Measurements from ENCODE around the gene BTBD6.

The BTBD6 gene

DNA sequence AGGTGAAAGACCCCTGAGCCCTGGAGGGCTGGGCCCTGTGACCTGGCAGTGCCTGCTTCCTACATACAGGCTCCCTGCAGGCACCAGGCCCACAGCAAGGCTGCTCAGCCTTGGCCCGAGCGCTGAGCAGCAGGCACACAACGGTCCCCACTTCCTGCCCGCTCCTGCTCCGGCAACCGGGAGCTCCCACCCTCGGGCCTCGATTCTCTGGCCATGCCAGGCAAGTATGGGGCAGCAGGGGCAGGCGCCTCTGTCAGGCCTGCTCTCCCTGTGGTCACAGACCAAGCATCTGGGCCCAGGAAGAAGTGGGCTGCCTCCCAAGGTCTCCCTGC, 36.6 kb upstream of the BTBD6 start:
- DNase-seq, result no peak

DNA sequence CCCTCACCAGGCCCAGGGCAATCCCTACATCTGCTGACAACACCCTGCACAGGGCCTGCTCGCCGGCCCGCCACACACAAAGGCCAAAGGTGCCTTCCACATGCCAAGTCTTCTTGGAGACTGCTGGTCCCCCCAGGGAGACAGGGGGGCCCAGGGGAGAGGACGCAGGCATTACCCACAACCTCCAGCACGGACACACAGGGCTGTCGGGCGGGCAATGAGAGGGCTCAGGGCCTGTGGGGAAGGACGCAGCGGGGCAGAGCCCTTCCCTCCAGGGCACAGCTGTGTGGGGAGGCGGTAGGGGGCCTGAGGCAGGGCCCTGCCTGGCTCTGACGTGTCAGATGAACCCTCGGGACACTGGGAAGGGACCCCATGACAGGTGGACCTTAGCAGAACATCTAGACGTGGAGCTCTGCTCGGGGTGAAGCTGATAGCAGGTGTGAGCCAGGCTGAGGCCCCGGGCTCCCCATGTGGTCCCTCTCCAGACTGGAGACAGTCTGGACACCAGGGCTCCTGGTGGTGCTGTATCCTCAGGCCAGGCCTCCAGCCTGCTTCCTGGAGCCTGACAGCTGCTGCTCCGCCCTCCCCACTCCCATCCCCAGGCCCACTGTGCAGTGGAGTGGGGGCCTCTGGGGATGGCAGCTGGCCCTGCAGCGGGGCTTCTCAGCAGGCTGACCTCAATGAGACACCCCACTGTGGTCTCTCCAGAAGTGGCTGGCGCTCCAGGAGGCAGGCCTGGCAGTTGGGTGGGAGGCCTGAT, 35.6 kb upstream of the BTBD6 start:
- peak; percentile 92 to 97 for DNase-seq

GRCh38 chr14:105213361-105213760, 35.0 kb upstream of the BTBD6 start:
- DNase-seq, result peak in 1 of 2 experiments; percentile 65

DNA sequence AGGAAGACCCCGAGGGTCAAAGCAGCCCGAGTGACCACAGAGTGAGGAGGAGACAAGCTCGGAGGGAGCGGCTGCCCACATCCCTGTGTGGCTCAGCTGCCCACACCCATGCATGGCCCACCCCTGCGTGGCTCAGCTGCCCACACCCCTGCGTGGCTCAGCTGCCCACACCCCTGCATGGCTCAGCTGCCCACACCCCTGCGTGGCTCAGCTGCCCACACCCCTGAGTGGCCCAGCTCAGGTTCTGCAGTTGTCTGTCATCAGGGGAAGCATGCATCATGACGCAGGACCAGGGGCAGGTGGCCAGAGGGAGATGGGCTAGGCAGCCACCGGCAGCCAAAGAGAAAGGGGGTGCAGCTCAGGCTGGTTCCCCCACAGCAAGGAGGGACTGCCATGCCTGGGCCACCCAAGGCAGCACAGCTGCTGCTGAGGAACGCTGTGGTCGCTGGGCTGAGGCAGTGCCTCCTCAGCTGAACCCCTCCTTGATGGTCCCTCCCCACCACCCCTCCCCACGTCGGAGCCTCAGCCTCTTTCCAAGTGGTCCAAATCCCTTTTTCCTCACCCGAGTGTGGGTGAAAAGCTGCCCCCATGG, 33.9 kb upstream of the BTBD6 start:
- DNase-seq, result no peak

DNA sequence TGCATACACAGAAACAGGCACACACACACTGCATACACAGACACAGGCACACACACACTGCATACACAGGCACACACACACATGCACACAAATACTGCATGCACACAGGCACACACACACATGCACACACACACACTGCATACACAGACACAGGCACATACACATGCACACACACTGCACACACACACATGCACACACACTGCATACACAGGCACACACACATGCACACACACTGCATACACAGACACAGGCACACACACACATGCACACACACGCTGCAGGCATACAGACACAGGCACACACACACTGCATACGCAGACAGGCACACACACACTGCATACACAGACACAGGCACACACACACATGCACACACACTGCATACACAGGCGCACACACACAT, 32.7 kb upstream of the BTBD6 start:
- DNase-seq, result no peak

GRCh38 chr14:105216490-105217247, 31.7 kb upstream of the BTBD6 start:
- no peak for DNase-seq

DNA sequence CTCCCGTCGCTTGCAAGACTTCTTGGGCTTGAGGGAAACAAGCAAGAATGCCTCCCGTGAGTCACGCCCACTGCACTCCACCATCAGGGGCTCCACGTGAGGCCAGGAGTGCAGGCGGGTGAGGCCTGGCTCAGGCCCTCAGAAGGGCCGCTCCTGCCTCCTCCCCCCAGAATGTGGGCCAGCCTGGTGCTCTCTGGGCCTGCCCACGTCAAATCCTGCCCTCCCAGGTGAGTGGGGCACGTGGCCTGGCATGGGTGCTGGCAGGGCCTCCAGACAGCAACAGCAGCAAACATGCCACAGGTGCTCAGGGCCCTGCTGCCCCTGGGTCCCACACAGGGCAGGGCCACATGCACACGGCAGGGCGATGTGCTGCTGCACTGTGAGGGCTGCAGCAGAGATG, 30.6 kb upstream of the BTBD6 start:
- no peak for DNase-seq

DNA sequence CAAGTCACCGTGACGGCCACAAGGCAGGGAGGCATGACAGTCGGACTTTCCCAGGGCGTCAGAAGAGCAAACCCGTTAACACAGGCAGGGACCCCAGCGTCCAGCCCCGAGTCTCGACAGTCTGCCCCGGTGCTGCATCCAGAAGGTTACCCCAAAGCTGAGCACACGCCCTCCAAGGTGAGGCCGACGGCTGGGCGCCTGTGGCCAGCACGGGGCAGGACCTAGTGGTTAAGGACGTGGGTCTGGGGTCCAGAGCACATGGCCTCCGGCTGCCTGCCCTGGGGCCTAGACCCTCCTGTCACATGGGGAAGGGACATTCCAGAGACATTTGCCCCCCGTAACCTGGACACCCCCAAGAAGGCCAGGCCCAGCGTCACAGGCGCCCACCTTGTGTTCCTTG, 29.7 kb upstream of the BTBD6 start:
- no peak for DNase-seq

- no peak for DNase-seq
Measured at GRCh38 chr14:105219043-105219612, 29.2 kb upstream of the BTBD6 start.

DNA sequence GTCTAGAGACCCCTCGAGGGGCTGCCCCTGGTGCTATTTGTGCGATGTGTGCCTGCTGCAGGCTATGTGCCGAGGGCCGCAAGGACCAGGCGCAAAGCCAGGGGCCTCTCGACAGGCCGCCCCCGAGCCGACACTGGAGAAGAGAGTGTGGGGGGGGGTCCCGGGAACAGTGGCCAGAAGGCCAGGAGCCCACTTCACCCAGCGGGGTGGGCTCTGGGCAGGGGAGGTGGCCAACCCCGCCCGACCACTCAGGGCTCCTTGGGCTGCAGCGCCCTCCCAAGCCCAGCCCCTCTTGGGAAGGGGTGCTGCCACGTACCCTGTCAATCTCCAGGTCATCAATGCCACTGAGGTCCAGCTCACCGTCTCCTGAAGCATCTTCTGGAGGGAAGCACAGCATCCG, 28.6 kb upstream of the BTBD6 start:
- no peak for DNase-seq

GRCh38 chr14:105220699-105221597, 27.4 kb upstream of the BTBD6 start:
- DNase-seq, result no peak

DNA sequence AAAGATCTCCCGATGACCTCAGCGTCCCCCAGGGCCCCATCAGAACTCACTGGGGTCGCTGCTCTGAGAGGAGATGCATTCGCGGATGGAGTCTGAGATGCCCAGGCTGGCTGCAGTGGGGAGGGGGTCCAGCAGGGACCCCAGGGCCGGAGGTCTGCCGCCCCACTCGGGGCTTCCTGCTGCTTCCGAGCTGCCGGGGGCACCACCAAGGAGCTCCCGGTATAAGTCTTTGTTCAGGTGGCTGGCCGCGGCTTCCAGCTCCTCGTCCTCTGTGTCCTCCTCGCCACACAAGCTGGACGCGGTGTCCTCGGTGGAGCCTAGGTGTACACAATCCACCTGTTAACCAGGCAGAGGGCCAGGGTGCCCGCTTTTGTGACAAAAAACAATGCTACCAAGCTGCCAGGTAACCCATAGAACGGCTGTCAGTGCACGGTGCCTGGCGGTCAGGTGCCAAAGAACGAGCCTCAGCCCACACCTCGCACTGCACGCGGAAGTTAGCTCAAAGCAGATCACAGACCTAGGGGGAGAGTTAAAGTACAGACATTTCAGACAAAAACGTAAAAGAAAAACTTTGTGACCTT, 26.6 kb upstream of the BTBD6 start:
- DNase-seq, result no peak

GRCh38 chr14:105223260-105223659, 25.1 kb upstream of the BTBD6 start:
- no peak for DNase-seq

GRCh38 chr14:105223770-105224544, 24.4 kb upstream of the BTBD6 start:
- no peak for DNase-seq

- no peak for DNase-seq
Measured at GRCh38 chr14:105224845-105225570, 23.3 kb upstream of the BTBD6 start.

- DNase-seq, result no peak
Measured at GRCh38 chr14:105226198-105226597, 22.1 kb upstream of the BTBD6 start.

DNA sequence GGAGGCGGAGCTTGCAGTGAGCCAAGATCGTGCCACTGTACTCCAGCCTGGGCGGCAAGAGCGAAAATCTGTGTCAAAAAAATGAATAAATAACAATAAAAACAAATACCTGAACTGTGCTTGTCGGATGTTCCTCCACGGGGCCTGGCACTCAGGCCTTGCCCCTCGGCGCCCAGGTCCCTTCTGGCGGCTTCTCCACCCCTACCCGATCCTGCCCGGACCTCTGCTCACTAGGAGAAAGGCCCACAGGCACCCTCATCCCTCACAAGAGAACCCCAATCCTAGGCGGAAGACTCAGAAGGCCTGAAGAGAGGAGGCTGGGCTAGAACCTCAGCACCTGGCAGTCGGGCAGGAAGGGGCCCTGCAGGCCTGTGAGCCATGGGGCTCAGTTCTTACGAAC, 21.0 kb upstream of the BTBD6 start:
- DNase-seq, result no peak

- no peak for DNase-seq
Measured at GRCh38 chr14:105228562-105228961, 19.8 kb upstream of the BTBD6 start.

GRCh38 chr14:105229099-105229655, 19.2 kb upstream of the BTBD6 start:
- no peak for DNase-seq

DNA sequence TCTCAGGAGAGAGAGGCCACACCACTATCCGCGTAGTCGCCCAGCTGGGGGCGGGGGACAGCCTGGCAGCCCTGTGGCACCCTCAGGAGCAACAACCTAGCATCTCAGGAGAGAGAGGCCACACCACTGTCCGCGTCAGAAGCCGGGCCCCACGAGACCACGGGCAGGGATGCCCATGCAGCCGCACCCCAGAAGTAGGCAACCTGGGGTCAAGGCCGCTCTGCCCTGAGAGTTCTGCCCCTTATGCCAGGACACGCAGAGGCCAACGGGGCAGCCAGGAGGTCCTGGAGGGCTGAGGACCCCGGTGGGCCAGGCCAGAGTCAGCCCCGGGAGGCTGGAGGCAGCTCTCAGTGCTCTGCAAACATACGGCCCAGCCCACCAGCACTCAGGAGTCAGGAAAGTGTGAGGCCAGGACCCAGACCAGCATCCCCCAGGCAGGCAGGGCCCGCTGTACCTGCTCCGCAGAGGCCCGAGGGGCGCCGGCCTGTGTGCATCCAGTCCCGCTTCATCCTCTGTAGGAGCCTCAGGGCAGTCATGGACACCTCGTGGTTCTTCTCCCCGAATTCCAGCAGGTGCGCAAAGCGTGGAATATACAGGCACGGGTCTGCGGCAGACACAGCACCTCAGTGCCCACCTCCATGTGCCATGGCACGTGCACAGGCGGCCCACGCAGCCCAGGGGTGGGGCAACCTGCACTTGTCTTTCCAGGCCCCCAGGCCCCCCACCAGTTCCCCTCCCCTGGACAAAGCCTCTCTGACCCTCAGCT, 7.3 kb upstream of the BTBD6 start:
- DNase-seq, result no peak
